Suprapubic skin (tissue), 4 donors: Measurements from ENCODE around the gene NAT9.

Source experiments
- EP300 ChIP-seq: sonication (generic); formaldehyde crosslinking; IDR thresholded peaks from one replicate; pipeline ENCODE4 v1.6.1; 2017; ENCODE audit warnings: antibody characterized with exemption
- POLR2A ChIP-seq, 2 donors: fragments of 450-650 bp; IDR thresholded peaks; one replicate each; pipeline ENCODE4 v1.6.1; 2017; ENCODE audit warnings: antibody characterized with exemption in 2 of 2, mild to moderate bottlenecking in 2 of 2, moderate library complexity in 2 of 2
- POLR2AphosphoS5 ChIP-seq, 3 donors: sonication (generic); formaldehyde crosslinking; IDR thresholded peaks; one replicate each; pipeline ENCODE4 v1.6.1; 2017; ENCODE audit warnings: antibody characterized with exemption in 3 of 3
- TF ChIP-seq, protein P1 (sequence below), 2 donors: fragments of 200-600 bp in 1 of 2; fragments of 450-650 bp in 1 of 2; sonication (generic) in 1 of 2; IDR thresholded peaks; one replicate each; pipeline ENCODE4 v1.5.1; 2016 to 2019; ENCODE audit warnings: antibody characterized with exemption in 2 of 2, mild to moderate bottlenecking in 1 of 2, moderate library complexity in 1 of 2

DNA sequence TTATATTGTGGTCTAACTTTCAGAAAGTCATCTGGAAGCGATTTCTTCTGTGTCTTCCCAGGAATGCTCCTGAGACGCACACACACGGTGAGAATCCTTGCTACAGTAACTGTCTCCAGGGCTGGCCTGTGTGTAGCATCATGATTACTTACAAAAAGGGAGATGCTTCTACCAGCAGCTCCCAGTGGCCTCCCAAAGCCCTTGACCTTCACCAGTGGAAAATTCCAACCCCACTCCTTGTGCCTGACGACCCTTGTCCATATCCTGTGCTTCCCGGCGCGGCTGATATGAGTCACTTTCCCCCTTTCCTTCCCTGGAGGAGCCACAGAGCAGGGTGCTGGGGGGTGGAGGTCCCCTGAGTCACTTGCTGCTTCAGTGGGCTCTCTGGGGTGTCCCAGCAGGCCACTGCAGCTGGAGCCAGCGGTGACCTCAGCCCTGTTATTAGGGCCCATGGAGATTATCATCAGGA lies 22.1 kb upstream of the NAT9 start:
- TF ChIP-seq POLR2AphosphoS5 (IDR thresholded peaks at IDR 0.05) (no peak), POLR2A (IDR thresholded peaks at IDR 0.05) (no peak), EP300 (no peak)
- TF ChIP-seq, protein P1, sequence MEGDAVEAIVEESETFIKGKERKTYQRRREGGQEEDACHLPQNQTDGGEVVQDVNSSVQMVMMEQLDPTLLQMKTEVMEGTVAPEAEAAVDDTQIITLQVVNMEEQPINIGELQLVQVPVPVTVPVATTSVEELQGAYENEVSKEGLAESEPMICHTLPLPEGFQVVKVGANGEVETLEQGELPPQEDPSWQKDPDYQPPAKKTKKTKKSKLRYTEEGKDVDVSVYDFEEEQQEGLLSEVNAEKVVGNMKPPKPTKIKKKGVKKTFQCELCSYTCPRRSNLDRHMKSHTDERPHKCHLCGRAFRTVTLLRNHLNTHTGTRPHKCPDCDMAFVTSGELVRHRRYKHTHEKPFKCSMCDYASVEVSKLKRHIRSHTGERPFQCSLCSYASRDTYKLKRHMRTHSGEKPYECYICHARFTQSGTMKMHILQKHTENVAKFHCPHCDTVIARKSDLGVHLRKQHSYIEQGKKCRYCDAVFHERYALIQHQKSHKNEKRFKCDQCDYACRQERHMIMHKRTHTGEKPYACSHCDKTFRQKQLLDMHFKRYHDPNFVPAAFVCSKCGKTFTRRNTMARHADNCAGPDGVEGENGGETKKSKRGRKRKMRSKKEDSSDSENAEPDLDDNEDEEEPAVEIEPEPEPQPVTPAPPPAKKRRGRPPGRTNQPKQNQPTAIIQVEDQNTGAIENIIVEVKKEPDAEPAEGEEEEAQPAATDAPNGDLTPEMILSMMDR (IDR thresholded peaks at IDR 0.05) = no peak
